Trophoblast cell (in vitro differentiated cells and primary cell): ENCODE results near the gene PTGR2.

Source experiments
- DNase-seq, 2 donors: peaks; one replicate each; pipeline ENCODE4 v3.0.0-alpha.2; 2016
- H2AFZ ChIP-seq: 2 replicates; pipeline ENCODE4 v1.6.1; 2013; ENCODE audit warnings: low read length, moderate library complexity, mild to moderate bottlenecking; ENCODE audit not compliant: insufficient read depth, poor library complexity
- H2AK5ac ChIP-seq: 2 replicates; pipeline ENCODE4 v1.6.1; 2013; ENCODE audit warnings: mild to moderate bottlenecking, low read length
- H2BK120ac ChIP-seq: 2 replicates; pipeline ENCODE4 v1.6.1; 2013; ENCODE audit warnings: low read length, mild to moderate bottlenecking, moderate library complexity; ENCODE audit not compliant: insufficient read depth, poor library complexity
- H2BK12ac ChIP-seq: 2 replicates; pipeline ENCODE4 v1.6.1; 2013; ENCODE audit warnings: mild to moderate bottlenecking, low read length, moderate library complexity
- H2BK5ac ChIP-seq: 2 replicates; pipeline ENCODE4 v1.6.1; 2013; ENCODE audit warnings: low read length, low read depth, moderate library complexity, mild to moderate bottlenecking; ENCODE audit not compliant: poor library complexity
- H3K14ac ChIP-seq: 2 replicates; pipeline ENCODE4 v1.6.1; 2013; ENCODE audit warnings: mild to moderate bottlenecking, low read length
- H3K18ac ChIP-seq: 2 replicates; pipeline ENCODE4 v1.6.1; 2013; ENCODE audit warnings: mild to moderate bottlenecking, low read length
- H3K23ac ChIP-seq: 2 replicates; pipeline ENCODE4 v1.6.1; 2013; ENCODE audit warnings: low read length
- H3K27ac ChIP-seq: 2 replicates; pipeline ENCODE4 v1.5.1; 2013; ENCODE audit warnings: low read depth, mild to moderate bottlenecking, inconsistent platforms, low read length, moderate library complexity
- H3K27me3 ChIP-seq: 2 replicates; pipeline ENCODE4 v1.6.1; 2013; ENCODE audit warnings: inconsistent platforms, mild to moderate bottlenecking, low read length, moderate library complexity; ENCODE audit not compliant: insufficient read depth
- H3K36me3 ChIP-seq, 2 experiments: 1 replicate in 1 of 2; 2 replicates in 1 of 2; pipeline ENCODE4 v1.6.1; 2013; ENCODE audit warnings: low read length in 2 of 2, mild to moderate bottlenecking in 2 of 2, moderate library complexity in 1 of 2; ENCODE audit not compliant: insufficient read depth in 2 of 2, control insufficient read depth in 1 of 2
- H3K4ac ChIP-seq: 2 replicates; pipeline ENCODE4 v1.6.1; 2013; ENCODE audit warnings: low read depth, mild to moderate bottlenecking, low read length, moderate library complexity
- H3K4me1 ChIP-seq, 2 experiments: 1 replicate in 1 of 2; 2 replicates in 1 of 2; pipeline ENCODE4 v1.6.1; 2013; ENCODE audit warnings: low read length in 2 of 2, mild to moderate bottlenecking in 2 of 2, moderate library complexity in 1 of 2; ENCODE audit not compliant: insufficient read depth in 2 of 2, control insufficient read depth in 1 of 2
- H3K4me2 ChIP-seq: 2 replicates; pipeline ENCODE4 v1.6.1; 2013; ENCODE audit warnings: inconsistent platforms, mild to moderate bottlenecking, low read length, moderate library complexity
- H3K4me3 ChIP-seq: 2 replicates; pipeline ENCODE4 v1.5.1; 2013; ENCODE audit warnings: mild to moderate bottlenecking, low read depth, low read length, inconsistent platforms
- H3K79me1 ChIP-seq: one replicate; pipeline ENCODE4 v1.6.1; 2013; ENCODE audit warnings: low read length
- H3K79me2 ChIP-seq: 2 replicates; pipeline ENCODE4 v1.6.1; 2013; ENCODE audit warnings: low read length, mild to moderate bottlenecking; ENCODE audit not compliant: control insufficient read depth, insufficient read depth, poor library complexity
- H3K9ac ChIP-seq: 2 replicates; pipeline ENCODE4 v1.6.1; 2013; ENCODE audit warnings: mild to moderate bottlenecking, low read length
- H3K9me3 ChIP-seq: 2 replicates; pipeline ENCODE4 v1.6.1; 2013; ENCODE audit warnings: low read depth, mild to moderate bottlenecking, control low read depth, inconsistent platforms, low read length; ENCODE audit not compliant: insufficient read depth
- H4K12ac ChIP-seq: 2 replicates; pipeline ENCODE4 v1.6.1; 2013; ENCODE audit warnings: low read depth, mild to moderate bottlenecking, low read length, moderate library complexity
- H4K8ac ChIP-seq: 2 replicates; pipeline ENCODE4 v1.6.1; 2013; ENCODE audit warnings: low read depth, mild to moderate bottlenecking, low read length, moderate library complexity
- H4K91ac ChIP-seq: one replicate; pipeline ENCODE4 v1.6.1; 2013; ENCODE audit warnings: low read depth, mild to moderate bottlenecking, low read length, moderate library complexity
- WGBS: extraction: QIAGEN DNeasy Blood & Tissue Kit; methylation state at CpG from one replicate; pipeline ENCODE4 v1.1.7; 2013; ENCODE audit warnings: missing lambda C conversion rate; ENCODE audit not compliant: insufficient read length, insufficient coverage; ENCODE audit errors: extremely low coverage; 5-methylcytosine and 5-hydroxymethylcytosine counted together

PTGR2 gene

DNA sequence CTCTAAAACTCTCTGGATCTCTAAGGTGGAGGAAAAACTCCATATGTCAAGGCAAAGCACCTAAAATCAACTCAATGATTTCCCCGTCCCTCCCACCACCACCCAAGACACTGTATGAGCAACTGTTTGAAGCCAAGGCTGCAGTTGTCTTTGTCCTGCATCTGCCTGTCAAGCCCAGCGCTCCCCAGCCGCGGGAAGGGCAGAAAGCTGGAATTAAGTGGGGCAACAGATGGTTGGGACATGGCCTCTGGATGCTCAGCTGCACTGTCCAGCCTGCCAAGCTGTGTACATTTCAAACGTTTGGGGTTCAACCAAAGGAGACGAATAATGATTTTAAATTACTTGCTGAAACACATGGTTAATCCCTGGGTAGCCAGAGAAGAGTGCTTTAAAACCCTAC, 42.2 kb upstream of the PTGR2 start:
- Histone ChIP-seq H2AK5ac (no peak overlapping the region), H4K8ac (no peak overlapping the region), H2BK12ac (no peak overlapping the region), H3K36me3 (no peaks in the 10 kb centered on the region), H4K91ac (no peak overlapping the region), H2BK5ac (no peak overlapping the region), H3K9ac (no peak overlapping the region), H3K4me3 (no peak overlapping the region), H3K23ac (no peak overlapping the region), H3K4ac (no peak overlapping the region), H3K4me1 (no peaks in the 10 kb centered on the region), H3K27ac (no peak overlapping the region), H4K12ac (no peak overlapping the region), H3K79me1 (no peaks in the 10 kb centered on the region), H3K79me2 (no peaks in the 10 kb centered on the region), H3K4me2 (no peak overlapping the region), H3K27me3 (no peaks in the 10 kb centered on the region), H3K18ac (no peak overlapping the region), H3K9me3 (no peaks in the 10 kb centered on the region), H3K14ac (no peak overlapping the region), H2AFZ (no peak overlapping the region), H2BK120ac (no peak overlapping the region)
- no peak for DNase-seq
- WGBS = no CpG with 5 or more reads among the region's 6 CpGs

GRCh38 chr14:73810478-73811163, 41.0 kb upstream of the PTGR2 start:
- H3K27me3 ChIP-seq = no peaks in the 10 kb centered on the region
- no CpG with 5 or more reads among the region's 13 CpGs for WGBS
- DNase-seq = no peak
- no peak overlapping the region for H2AK5ac ChIP-seq
- H3K27ac ChIP-seq = no peak overlapping the region
- no peak overlapping the region for H2AFZ ChIP-seq
- H2BK12ac ChIP-seq = no peak overlapping the region
- H3K18ac ChIP-seq = no peak overlapping the region
- no peaks in the 10 kb centered on the region for H3K36me3 ChIP-seq
- no peak overlapping the region for H3K4ac ChIP-seq
- no peak overlapping the region for H3K9ac ChIP-seq
- H4K91ac ChIP-seq = no peak overlapping the region
- no peaks in the 10 kb centered on the region for H3K79me1 ChIP-seq
- no peak overlapping the region for H4K12ac ChIP-seq
- H2BK5ac ChIP-seq = no peak overlapping the region
- no peak overlapping the region for H3K4me2 ChIP-seq
- no peak overlapping the region for H3K4me3 ChIP-seq
- no peaks in the 10 kb centered on the region for H3K79me2 ChIP-seq
- no peak overlapping the region for H4K8ac ChIP-seq
- no peak overlapping the region for H2BK120ac ChIP-seq
- H3K4me1 ChIP-seq = no peaks in the 10 kb centered on the region
- H3K9me3 ChIP-seq = no peaks in the 10 kb centered on the region
- no peak overlapping the region for H3K23ac ChIP-seq
- H3K14ac ChIP-seq = no peak overlapping the region

DNA sequence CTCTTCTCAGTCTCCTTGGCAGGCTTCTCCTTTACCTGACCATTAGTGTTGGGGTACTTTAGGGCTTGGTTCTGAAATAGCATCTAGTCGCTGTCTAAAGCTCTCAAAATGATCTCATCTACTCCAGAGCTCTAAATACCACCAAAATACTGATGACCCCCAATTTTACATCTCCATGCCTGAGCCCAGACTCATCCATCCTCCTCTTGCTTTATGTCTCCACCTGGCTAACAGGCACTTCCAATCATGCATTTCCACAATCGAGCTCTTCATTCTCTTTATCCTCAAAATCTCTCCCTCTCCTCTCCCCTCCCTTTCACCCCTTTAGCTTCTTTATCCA, 40.5 kb upstream of the PTGR2 start:
- H4K12ac ChIP-seq = no peak overlapping the region
- no peaks in the 10 kb centered on the region for H3K27me3 ChIP-seq
- no peak overlapping the region for H3K23ac ChIP-seq
- no peak overlapping the region for H2AFZ ChIP-seq
- no peak overlapping the region for H3K4me2 ChIP-seq
- no peak for DNase-seq
- no peaks in the 10 kb centered on the region for H3K36me3 ChIP-seq
- H3K79me1 ChIP-seq = no peaks in the 10 kb centered on the region
- H3K4ac ChIP-seq = no peak overlapping the region
- no peak overlapping the region for H3K4me3 ChIP-seq
- H3K9me3 ChIP-seq = no peaks in the 10 kb centered on the region
- no peak overlapping the region for H4K8ac ChIP-seq
- no peak overlapping the region for H3K9ac ChIP-seq
- no peaks in the 10 kb centered on the region for H3K79me2 ChIP-seq
- H2BK12ac ChIP-seq = no peak overlapping the region
- no peak overlapping the region for H2BK5ac ChIP-seq
- no peak overlapping the region for H2BK120ac ChIP-seq
- no peaks in the 10 kb centered on the region for H3K4me1 ChIP-seq
- no peak overlapping the region for H2AK5ac ChIP-seq
- no peak overlapping the region for H3K27ac ChIP-seq
- no peak overlapping the region for H3K18ac ChIP-seq
- H3K14ac ChIP-seq = no peak overlapping the region
- 100% methylated on average over 1 of the region's 2 CpGs for WGBS
- H4K91ac ChIP-seq = no peak overlapping the region

GRCh38 chr14:73814153-73814552, 37.5 kb upstream of the PTGR2 start:
- no peak overlapping the region for H4K12ac ChIP-seq
- H3K4ac ChIP-seq = no peak overlapping the region
- no peak overlapping the region for H3K4me3 ChIP-seq
- no peaks in the 10 kb centered on the region for H3K36me3 ChIP-seq
- no peaks in the 10 kb centered on the region for H3K27me3 ChIP-seq
- no peak overlapping the region for H4K91ac ChIP-seq
- H3K79me2 ChIP-seq = no peaks in the 10 kb centered on the region
- no peaks in the 10 kb centered on the region for H3K79me1 ChIP-seq
- H3K4me2 ChIP-seq = no peak overlapping the region
- H2BK5ac ChIP-seq = no peak overlapping the region
- H3K9ac ChIP-seq = no peak overlapping the region
- no peak overlapping the region for H3K27ac ChIP-seq
- no peak for DNase-seq
- no peaks in the 10 kb centered on the region for H3K4me1 ChIP-seq
- no peak overlapping the region for H4K8ac ChIP-seq
- no peak overlapping the region for H3K18ac ChIP-seq
- no CpG with 5 or more reads among the region's 4 CpGs for WGBS
- no peak overlapping the region for H3K14ac ChIP-seq
- H3K23ac ChIP-seq = no peak overlapping the region
- no peaks in the 10 kb centered on the region for H3K9me3 ChIP-seq
- H2AK5ac ChIP-seq = no peak overlapping the region
- H2BK120ac ChIP-seq = no peak overlapping the region
- H2BK12ac ChIP-seq = no peak overlapping the region
- H2AFZ ChIP-seq = no peak overlapping the region
